ENCODE results near the gene GEMIN5. TPM values are rescaled to one million over a fixed set of nuclear protein-coding genes. Genes with fewer than 3 reads are reported as not detected.

Gene GEMIN5
- total and polyA plus RNA-seq, 12 donors, result 4.1 to 18.5 (median 15.6) TPM

DNA sequence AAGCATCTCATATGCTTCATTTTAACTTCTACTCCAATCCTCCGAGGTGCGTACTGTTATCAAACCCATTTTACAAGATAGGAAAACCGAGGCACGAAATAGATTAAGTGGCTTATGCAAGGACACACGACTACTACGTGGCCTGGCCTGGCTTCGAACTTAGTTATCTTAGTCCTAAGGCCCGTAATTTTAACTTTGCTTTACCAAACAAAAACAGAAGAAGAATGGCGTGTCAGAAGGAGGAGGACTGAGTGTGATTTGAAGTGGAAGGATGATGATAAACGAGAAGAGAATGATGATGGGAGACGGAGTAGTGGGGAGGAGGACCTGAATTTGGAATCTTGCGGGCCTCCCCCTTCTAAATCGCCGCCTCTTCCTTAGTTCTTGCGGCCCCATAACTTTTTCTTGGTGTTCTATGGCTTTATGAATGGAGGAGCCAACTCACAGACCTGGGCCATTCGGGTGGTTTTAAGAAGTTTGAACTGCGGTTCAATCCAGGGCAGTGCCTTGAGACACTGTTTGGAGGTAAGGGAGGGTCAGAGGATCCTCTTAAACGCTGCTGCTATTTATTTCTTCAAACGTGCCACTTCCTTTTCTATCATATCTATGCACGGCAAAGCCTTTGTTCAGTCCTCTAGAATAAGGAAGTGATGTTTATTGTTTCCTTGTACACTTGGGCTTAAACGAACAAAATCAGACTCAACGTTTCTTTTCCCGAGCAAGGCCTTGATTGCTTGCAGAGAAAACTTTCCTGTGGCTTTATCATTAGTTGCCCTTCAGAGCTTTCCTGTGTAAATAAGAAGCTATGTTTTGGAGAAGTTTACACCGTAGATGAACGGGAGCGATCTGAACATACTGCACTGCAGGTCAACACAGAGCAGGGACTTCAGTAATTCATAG, 78.8 kb downstream of the GEMIN5 start:
- no peaks in the 10 kb centered on the region for H3K9me3 ChIP-seq
- TF ChIP-seq, protein P1, sequence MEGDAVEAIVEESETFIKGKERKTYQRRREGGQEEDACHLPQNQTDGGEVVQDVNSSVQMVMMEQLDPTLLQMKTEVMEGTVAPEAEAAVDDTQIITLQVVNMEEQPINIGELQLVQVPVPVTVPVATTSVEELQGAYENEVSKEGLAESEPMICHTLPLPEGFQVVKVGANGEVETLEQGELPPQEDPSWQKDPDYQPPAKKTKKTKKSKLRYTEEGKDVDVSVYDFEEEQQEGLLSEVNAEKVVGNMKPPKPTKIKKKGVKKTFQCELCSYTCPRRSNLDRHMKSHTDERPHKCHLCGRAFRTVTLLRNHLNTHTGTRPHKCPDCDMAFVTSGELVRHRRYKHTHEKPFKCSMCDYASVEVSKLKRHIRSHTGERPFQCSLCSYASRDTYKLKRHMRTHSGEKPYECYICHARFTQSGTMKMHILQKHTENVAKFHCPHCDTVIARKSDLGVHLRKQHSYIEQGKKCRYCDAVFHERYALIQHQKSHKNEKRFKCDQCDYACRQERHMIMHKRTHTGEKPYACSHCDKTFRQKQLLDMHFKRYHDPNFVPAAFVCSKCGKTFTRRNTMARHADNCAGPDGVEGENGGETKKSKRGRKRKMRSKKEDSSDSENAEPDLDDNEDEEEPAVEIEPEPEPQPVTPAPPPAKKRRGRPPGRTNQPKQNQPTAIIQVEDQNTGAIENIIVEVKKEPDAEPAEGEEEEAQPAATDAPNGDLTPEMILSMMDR (IDR thresholded peaks at IDR 0.05), result no peak
- no peaks in the 10 kb centered on the region for H3K27me3 ChIP-seq
- H3K4me1 ChIP-seq, result peaks cover 5 to 54% (median 43%) of the 10 kb centered on the region in 9 donors
- intact Hi-C loops (cut with DNase I), result loop anchor here in 6 of 10 donors (1.0 to 10.0 kb wide), 4 partner anchors 78 to 384 kb away; partner anchors contain the start of genes LARP1 (in 6 of the 6), GEMIN5 (in 1 of the 6) and HAND1 (in 1 of the 6)
- 2% methylated on average over 26 of the region's 26 CpGs for WGBS, 2 donors
- peaks cover 0 to 13% (median 0%) of the 10 kb centered on the region in 9 donors for H3K36me3 ChIP-seq
- peak overlapping the region; percentile 47 to 87 (median 80) for H3K4me3 ChIP-seq
- DNase-seq (no peak), ATAC-seq (no peak)
- H3K27ac ChIP-seq, result peak overlapping the region; percentile 95 to 100 (median 98)

DNA sequence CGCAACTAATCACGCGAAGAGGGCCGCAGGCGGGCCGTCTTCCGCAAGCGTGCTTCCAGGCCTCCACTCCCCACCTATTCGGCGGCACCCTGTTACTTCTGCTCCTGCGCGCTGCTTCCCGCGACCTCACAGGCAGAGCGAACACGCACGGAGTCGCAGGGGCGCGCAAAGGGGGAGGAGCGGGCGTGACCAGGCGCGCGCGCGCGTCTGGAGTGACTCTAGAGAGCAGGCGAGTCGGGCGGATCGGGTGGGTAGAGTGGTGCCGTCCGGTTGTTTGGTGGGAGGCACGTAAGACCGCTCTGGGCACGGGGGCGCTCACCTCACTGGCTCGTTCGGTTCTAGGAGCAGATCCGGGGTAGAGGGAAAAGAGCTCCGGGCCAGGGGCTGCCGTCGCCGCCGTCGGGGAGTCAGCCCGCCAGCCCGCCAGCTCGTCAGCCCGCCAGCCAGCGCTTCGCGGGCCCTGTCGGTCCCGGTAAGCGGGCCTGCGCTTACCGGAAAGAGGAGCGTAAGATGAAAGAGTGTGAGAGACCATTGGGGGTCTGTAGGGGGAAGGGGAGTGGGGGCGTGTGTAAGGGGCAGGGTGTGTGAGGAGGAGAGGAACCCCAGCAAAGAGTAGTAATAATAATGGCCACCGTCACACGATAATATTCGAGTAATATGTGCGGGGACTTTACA, 79.6 kb downstream of the GEMIN5 start, which contains the start of gene CNOT8:
Gene CNOT8 (plus strand): TSS at position 331 of the 675 bp plus-strand sequence. CDS start 4,652 bp downstream, outside the sequence.
- H3K27ac ChIP-seq, result peak within 1 kb of the TSS; percentile 95 to 100 (median 98)
- H3K4me3 ChIP-seq, result peak within 1 kb of the TSS; percentile 47 to 87 (median 80)
- DNase-seq, result peak; percentile 99
- H3K27me3 ChIP-seq, result no peaks in the 10 kb centered on the region
- H3K9me3 ChIP-seq, result no peaks in the 10 kb centered on the region
- H3K36me3 ChIP-seq, result peaks cover 0 to 5% (median 0%) of the 10 kb centered on the region in 9 donors
- peak; percentile 93 to 97 (median 94) for ATAC-seq
- H3K4me1 ChIP-seq, result peaks cover 5 to 54% (median 43%) of the 10 kb centered on the region in 9 donors
- WGBS, 2 donors, result 0 to 1% methylated on average over 52 to 65 of the region's 65 CpGs
- intact Hi-C loops (cut with DNase I), result loop anchor here in 6 of 10 donors (1.0 to 10.0 kb wide), 4 partner anchors 79 to 384 kb away; partner anchors contain the start of genes LARP1 (in 6 of the 6), GEMIN5 (in 1 of the 6) and HAND1 (in 1 of the 6)
- TF ChIP-seq, protein P1 (IDR thresholded peaks at IDR 0.05), result peak in 1 of 9 donors; percentile 7

DNA sequence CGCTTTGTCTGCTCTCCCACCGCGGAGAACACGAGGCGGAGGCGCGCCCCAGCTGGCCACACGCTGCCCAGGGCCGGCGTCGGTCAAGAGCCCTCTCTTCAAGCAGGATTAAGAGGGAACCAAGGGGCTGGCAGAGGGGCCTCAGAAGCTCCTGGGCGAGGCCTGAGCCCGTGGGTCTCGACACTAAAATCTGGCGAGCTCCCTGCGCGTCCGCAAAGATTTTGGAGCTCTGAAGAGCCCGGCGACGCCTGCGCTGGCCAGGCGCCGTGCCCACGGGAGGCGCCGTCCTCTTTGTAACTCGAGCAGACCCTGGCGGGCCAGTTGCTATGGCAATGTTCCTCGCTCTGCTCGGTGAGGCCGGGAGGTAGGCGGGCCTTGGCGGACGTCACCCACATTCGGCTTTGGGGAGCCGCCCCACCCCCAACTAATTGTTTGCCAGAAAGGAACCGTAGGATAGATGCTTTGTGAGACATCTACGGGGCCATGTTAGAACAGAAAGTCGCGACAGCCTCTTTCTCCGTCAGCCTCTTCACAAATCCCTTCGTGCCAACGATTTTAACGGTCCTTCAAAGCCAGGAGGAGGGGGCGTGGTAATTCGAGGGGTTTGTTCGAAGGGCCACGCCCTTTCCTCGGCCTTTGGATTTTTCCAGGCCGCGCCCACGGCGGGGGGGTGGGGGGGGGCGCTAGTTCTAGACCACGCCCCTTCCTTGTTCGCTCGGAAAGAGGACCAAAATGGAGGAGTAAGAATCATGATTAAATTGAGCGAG, 80.3 kb downstream of the GEMIN5 start:
- intact Hi-C loops (cut with DNase I), result loop anchor here in 6 of 10 donors (1.0 to 10.0 kb wide), 4 partner anchors 80 to 383 kb away; partner anchors contain the start of genes LARP1 (in 6 of the 6), GEMIN5 (in 1 of the 6) and HAND1 (in 1 of the 6)
- Histone ChIP-seq H3K27me3 (no peaks in the 10 kb centered on the region), H3K9me3 (no peaks in the 10 kb centered on the region), H3K4me1 (peaks cover 5 to 49% (median 43%) of the 10 kb centered on the region in 9 donors), H3K36me3 (no peaks in the 10 kb centered on the region), H3K4me3 (peak overlapping the region; percentile 47 to 87 (median 80)), H3K27ac (peak overlapping the region; percentile 95 to 100 (median 98))
- peak; percentile 92 to 95 for DNase-seq
- peak; percentile 80 to 90 (median 85) for ATAC-seq
- 0% methylated on average over 59 of the region's 59 CpGs for WGBS, 2 donors
- TF ChIP-seq, protein P1 (IDR thresholded peaks at IDR 0.05), result peak in 6 of 9 donors; percentile 1 to 36 (median 24)

All from heart right ventricle (tissue), 16 donors.